Right atrium auricular region (tissue), 2 donors: ENCODE measurements around the gene MBLAC1. TPM values are rescaled to one million over a fixed set of nuclear protein-coding genes. Genes with fewer than 3 reads are reported as not detected.

Source experiments
- DNase-seq: peaks from one replicate; pipeline ENCODE4 v3.0.0-alpha.2; 2019; ENCODE audit warnings: low spot score
- H3K27ac ChIP-seq, 2 donors: fragments of 200-600 bp; sonication (generic); 1 replicate in 1 of 2; 2 replicates in 1 of 2; pipeline ENCODE4 v1.5.1; 2016 to 2019
- H3K27me3 ChIP-seq, 2 donors: fragments of 200-600 bp; sonication (generic); one replicate each; pipeline versions ENCODE4 v1.5.1 to v1.6.0; 2017 to 2019
- H3K36me3 ChIP-seq: fragments of 200-600 bp; sonication (generic); one replicate; pipeline ENCODE4 v1.5.1; 2016
- H3K4me1 ChIP-seq, 2 donors: fragments of 200-600 bp; sonication (generic); one replicate each; pipeline versions ENCODE4 v1.5.1 to v1.6.0; 2017 to 2019
- H3K4me3 ChIP-seq, 2 donors: fragments of 200-600 bp; sonication (generic); 1 replicate in 1 of 2; 2 replicates in 1 of 2; pipeline ENCODE4 v1.5.1; 2017 to 2019; ENCODE audit warnings: mild to moderate bottlenecking in 1 of 2, moderate library complexity in 1 of 2
- H3K9me3 ChIP-seq, 2 donors: fragments of 200-600 bp; sonication (generic); one replicate each; pipeline ENCODE4 v1.5.1; 2019
- total RNA-seq, 2 donors: library from RNA; depleted of rRNA; stranded (reverse); fragments of >200 nt; gene quantifications; one replicate each; pipeline ENCODE4 v1.1.0, GENCODE V29; 2016
- TF ChIP-seq, protein P1 (sequence below), 2 donors: fragments of 200-600 bp; sonication (generic); IDR thresholded peaks; one replicate each; pipeline ENCODE4 v1.5.1; 2019; ENCODE audit warnings: antibody characterized with exemption in 2 of 2

MBLAC1 gene
- total RNA-seq, 2 donors from 2014 or later, result 3.3 to 6.1 TPM

DNA sequence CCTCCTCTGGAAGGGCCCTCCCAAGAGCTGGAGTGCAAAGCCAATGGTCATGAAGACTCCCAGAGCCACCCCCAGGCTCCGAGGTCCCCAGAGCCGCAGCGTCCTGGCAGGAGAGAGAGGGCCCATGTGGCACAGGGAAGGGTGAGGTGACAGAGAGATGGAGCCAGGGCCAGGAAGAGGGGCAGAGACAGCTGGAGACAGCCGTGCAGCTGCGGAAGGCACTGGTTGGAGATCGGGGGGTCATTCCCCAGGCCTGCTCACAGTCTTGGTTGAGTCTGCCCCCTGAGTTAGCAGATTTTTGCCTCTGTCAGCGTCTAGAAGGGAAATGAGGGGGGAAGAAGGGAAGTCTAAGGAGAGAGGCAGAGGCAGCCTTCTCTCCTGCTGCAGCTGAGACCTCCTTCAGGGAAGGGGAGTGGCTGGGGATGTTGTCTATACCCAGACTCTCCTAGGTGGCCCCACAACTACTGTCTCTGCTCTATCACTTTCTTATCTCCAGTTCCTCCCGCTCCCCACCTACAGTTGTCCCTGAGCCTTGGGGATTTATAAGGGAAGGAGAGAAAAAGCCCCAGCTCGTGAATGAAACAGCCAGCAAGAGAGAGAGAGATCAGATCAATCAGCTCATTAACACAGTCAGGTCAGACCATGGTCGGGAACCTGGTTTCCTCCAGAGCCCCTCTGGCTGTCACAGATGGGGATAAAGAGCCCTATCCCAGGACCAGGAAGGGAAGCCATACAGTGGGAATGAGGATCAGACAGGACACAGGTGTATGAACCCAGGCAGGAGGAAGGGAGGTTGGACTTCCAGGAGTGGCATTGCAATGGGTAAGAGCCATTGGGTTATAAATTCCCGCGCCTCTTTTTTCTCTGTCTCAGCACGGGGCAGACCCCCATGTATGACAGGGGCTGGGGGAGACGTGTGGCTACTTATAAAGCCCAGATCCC, 40.5 kb downstream of the MBLAC1 start:
- peaks cover 0 to 31% of the 10 kb centered on the region in 2 donors for H3K4me1 ChIP-seq
- DNase-seq, result no peak
- H3K36me3 ChIP-seq, result no peaks in the 10 kb centered on the region
- peak overlapping the region; percentile 37 to 53 for H3K4me3 ChIP-seq
- H3K27me3 ChIP-seq, result peaks cover 4 to 8% of the 10 kb centered on the region in 2 donors
- H3K9me3 ChIP-seq, result no peaks in the 10 kb centered on the region
- TF ChIP-seq, protein P1, sequence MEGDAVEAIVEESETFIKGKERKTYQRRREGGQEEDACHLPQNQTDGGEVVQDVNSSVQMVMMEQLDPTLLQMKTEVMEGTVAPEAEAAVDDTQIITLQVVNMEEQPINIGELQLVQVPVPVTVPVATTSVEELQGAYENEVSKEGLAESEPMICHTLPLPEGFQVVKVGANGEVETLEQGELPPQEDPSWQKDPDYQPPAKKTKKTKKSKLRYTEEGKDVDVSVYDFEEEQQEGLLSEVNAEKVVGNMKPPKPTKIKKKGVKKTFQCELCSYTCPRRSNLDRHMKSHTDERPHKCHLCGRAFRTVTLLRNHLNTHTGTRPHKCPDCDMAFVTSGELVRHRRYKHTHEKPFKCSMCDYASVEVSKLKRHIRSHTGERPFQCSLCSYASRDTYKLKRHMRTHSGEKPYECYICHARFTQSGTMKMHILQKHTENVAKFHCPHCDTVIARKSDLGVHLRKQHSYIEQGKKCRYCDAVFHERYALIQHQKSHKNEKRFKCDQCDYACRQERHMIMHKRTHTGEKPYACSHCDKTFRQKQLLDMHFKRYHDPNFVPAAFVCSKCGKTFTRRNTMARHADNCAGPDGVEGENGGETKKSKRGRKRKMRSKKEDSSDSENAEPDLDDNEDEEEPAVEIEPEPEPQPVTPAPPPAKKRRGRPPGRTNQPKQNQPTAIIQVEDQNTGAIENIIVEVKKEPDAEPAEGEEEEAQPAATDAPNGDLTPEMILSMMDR (IDR thresholded peaks at IDR 0.05), result no peak
- H3K27ac ChIP-seq, result no peak overlapping the region

GRCh38 chr7:100167912-100168323, 41.2 kb downstream of the MBLAC1 start:
- H3K27me3 ChIP-seq, result peaks cover 4 to 9% of the 10 kb centered on the region in 2 donors

GRCh38 chr7:100169147-100169850, 42.5 kb downstream of the MBLAC1 start:
- DNase-seq, result no peak
- H3K27me3 ChIP-seq, result peaks cover 4 to 9% of the 10 kb centered on the region in 2 donors
- peaks cover 0 to 31% of the 10 kb centered on the region in 2 donors for H3K4me1 ChIP-seq
- peak overlapping the region in 1 of 2 donors; percentile 53 for H3K4me3 ChIP-seq
- H3K27ac ChIP-seq, result peak overlapping the region in 1 of 2 donors; percentile 54
- no peaks in the 10 kb centered on the region for H3K9me3 ChIP-seq
- H3K36me3 ChIP-seq, result no peaks in the 10 kb centered on the region
- TF ChIP-seq, protein P1 (IDR thresholded peaks at IDR 0.05), result no peak

More at GRCh38 chr7:100167912-100168323, 41.2 kb downstream of the MBLAC1 start:
- Histone ChIP-seq H3K27ac (peak overlapping the region; percentile 54), H3K36me3 (no peaks in the 10 kb centered on the region), H3K4me3 (peak overlapping the region; percentile 37 to 53), H3K9me3 (no peaks in the 10 kb centered on the region), H3K4me1 (peaks cover 0 to 31% of the 10 kb centered on the region in 2 donors)
- no peak for DNase-seq
- TF ChIP-seq, protein P1 (IDR thresholded peaks at IDR 0.05), result no peak

GRCh38 chr7:100170101-100170897, 43.5 kb downstream of the MBLAC1 start:
- H3K27me3 ChIP-seq, result peaks cover 4 to 9% of the 10 kb centered on the region in 2 donors
- H3K4me3 ChIP-seq, result no peak overlapping the region
- DNase-seq, result no peak
- no peak overlapping the region for H3K27ac ChIP-seq
- no peaks in the 10 kb centered on the region for H3K36me3 ChIP-seq
- no peaks in the 10 kb centered on the region for H3K9me3 ChIP-seq
- H3K4me1 ChIP-seq, result peaks cover 0 to 31% of the 10 kb centered on the region in 2 donors
- TF ChIP-seq, protein P1 (IDR thresholded peaks at IDR 0.05), result no peak

DNA sequence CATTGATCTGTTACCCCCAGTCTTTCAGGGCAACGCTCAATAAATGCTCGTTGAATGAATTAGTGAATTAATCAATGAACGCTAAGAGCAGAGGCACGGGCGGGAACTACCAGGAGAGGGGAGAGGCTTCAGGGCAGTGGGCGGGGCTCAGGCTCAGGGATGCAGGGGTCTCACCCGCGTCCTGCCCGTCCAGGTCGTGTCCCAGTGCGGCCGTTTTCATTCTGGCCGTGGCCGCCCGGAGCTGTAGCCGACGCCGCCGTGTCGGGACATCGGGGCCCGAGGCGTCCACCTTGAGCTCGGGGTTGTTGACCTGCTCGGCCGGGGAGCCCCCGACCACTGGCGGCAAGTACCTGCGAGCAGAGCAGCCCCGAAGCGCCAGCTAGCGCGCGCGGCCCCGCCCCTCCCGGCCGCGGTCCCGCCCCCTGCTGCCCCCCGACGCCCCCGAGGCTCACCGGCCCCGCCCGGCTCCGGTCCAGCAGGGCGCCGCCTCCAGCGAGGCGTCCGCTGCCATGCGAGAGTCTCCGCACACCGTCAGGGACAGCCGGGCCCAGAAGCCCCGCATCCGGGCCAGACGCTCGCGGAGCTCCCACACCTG, 44.4 kb downstream of the MBLAC1 start:
- Histone ChIP-seq H3K27me3 (peaks cover 4 to 9% of the 10 kb centered on the region in 2 donors), H3K36me3 (no peaks in the 10 kb centered on the region), H3K27ac (no peak overlapping the region), H3K4me1 (peaks cover 0 to 31% of the 10 kb centered on the region in 2 donors), H3K4me3 (peak overlapping the region; percentile 9 to 47), H3K9me3 (no peaks in the 10 kb centered on the region)
- TF ChIP-seq, protein P1 (IDR thresholded peaks at IDR 0.05), result no peak
- DNase-seq, result no peak
